HL-60 (cell line): ENCODE data around the gene VSTM2B.

Experiments used
- GABPA ChIP-seq: IDR thresholded peaks from 2 replicates; pipeline ENCODE4 v1.6.1; 2012; ENCODE audit warnings: low read depth
- POLR2AphosphoS5 ChIP-seq: IDR thresholded peaks from 2 replicates; pipeline ENCODE4 v1.6.1; 2012; ENCODE audit warnings: low read depth
- SPI1 ChIP-seq: IDR thresholded peaks from 2 replicates; pipeline ENCODE4 v1.6.1; 2012; ENCODE audit warnings: low read depth, mild to moderate bottlenecking, borderline replicate concordance
- TF ChIP-seq, protein P1 (sequence below): IDR thresholded peaks from one replicate; pipeline ENCODE4 v1.5.1; 2011; ENCODE audit warnings: low read length, control low read depth, inconsistent platforms; ENCODE audit not compliant: insufficient read depth
- TF ChIP-seq, protein P2 (sequence below): IDR thresholded peaks from 2 replicates; pipeline ENCODE4 v1.6.1; 2012; ENCODE audit warnings: low read depth; ENCODE audit not compliant: insufficient replicate concordance

DNA sequence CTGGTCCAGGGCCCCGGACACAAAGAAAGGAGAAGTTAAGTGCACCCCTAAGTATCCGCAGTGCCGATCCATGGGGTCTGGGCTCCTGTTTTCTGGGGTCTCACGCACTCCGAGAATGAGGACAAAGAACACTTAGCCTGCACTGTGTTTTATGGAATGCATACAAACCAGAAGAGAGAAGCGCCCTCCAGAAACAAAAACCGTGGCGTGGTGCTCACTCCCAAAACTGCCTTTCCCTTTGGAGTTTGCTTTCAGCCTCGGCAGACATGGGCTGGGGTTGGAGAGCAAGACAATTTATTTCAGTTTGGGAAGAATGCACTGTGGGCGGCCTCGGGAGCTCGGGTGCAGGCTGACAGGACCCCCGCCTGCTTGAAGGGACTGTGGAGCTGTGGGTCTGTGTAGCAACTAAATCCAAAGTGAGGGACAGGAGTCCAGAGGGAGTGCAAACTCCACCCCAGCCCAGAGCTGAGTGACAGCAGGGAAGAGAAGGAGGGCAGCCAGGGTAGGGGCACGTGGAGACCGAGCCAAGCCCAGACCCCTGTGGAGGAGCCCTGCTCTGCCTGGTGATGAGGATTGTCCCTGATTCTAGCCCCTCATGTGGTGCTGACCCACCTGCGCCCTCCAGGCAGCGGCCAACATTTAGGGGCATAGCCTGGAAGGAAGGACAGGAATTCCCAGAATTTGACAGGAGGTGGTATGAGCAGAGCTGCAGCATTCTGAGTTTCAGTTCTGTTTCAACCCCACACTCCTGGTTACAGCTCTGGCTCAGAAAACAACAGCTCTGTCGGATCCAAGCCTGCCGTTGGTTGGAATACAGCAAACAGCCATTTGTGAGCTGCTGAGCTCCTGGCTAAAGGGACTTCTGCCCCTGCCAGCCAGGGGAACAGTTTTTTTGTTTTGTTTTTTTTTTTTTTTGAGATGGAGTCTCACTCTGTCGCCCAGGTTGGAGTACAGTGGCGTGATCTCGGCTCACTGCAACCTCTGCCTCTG, 42.5 kb downstream of the VSTM2B start:
- TF ChIP-seq, protein P1, sequence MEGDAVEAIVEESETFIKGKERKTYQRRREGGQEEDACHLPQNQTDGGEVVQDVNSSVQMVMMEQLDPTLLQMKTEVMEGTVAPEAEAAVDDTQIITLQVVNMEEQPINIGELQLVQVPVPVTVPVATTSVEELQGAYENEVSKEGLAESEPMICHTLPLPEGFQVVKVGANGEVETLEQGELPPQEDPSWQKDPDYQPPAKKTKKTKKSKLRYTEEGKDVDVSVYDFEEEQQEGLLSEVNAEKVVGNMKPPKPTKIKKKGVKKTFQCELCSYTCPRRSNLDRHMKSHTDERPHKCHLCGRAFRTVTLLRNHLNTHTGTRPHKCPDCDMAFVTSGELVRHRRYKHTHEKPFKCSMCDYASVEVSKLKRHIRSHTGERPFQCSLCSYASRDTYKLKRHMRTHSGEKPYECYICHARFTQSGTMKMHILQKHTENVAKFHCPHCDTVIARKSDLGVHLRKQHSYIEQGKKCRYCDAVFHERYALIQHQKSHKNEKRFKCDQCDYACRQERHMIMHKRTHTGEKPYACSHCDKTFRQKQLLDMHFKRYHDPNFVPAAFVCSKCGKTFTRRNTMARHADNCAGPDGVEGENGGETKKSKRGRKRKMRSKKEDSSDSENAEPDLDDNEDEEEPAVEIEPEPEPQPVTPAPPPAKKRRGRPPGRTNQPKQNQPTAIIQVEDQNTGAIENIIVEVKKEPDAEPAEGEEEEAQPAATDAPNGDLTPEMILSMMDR, result no peak
- no peak for TF ChIP-seq POLR2AphosphoS5
- no peak for TF ChIP-seq SPI1
- TF ChIP-seq GABPA, result no peak
- TF ChIP-seq, protein P2, sequence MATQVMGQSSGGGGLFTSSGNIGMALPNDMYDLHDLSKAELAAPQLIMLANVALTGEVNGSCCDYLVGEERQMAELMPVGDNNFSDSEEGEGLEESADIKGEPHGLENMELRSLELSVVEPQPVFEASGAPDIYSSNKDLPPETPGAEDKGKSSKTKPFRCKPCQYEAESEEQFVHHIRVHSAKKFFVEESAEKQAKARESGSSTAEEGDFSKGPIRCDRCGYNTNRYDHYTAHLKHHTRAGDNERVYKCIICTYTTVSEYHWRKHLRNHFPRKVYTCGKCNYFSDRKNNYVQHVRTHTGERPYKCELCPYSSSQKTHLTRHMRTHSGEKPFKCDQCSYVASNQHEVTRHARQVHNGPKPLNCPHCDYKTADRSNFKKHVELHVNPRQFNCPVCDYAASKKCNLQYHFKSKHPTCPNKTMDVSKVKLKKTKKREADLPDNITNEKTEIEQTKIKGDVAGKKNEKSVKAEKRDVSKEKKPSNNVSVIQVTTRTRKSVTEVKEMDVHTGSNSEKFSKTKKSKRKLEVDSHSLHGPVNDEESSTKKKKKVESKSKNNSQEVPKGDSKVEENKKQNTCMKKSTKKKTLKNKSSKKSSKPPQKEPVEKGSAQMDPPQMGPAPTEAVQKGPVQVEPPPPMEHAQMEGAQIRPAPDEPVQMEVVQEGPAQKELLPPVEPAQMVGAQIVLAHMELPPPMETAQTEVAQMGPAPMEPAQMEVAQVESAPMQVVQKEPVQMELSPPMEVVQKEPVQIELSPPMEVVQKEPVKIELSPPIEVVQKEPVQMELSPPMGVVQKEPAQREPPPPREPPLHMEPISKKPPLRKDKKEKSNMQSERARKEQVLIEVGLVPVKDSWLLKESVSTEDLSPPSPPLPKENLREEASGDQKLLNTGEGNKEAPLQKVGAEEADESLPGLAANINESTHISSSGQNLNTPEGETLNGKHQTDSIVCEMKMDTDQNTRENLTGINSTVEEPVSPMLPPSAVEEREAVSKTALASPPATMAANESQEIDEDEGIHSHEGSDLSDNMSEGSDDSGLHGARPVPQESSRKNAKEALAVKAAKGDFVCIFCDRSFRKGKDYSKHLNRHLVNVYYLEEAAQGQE, result no peak
